Skin epidermis (tissue), 12 donors: ENCODE results near the gene AVPR1A.
A peak's percentile ranks its signal among the peaks of the same experiment; 100 is the strongest.
"Not testable (repeated sequence)": the region's sequence is repeated elsewhere in the genome, so short reads cannot be mapped to it uniquely, and the experiment has no call there.

ENCODE experiments used
- H3K27ac ChIP-seq, 21 experiments: fragments of 200-600 bp; sonication (generic) in 11 of 21; one replicate each; pipeline ENCODE4 v1.5.0; 2020; ENCODE audit warnings: mild to moderate bottlenecking in 3 of 21, inconsistent platforms in 2 of 21, moderate library complexity in 2 of 21
- H3K4me3 ChIP-seq, 7 experiments: fragments of 200-600 bp; sonication (generic) in 2 of 7; one replicate each; pipeline ENCODE4 v1.5.0; 2020; ENCODE audit warnings: inconsistent platforms in 2 of 7, mild to moderate bottlenecking in 2 of 7, moderate library complexity in 1 of 7

The AVPR1A gene

DNA sequence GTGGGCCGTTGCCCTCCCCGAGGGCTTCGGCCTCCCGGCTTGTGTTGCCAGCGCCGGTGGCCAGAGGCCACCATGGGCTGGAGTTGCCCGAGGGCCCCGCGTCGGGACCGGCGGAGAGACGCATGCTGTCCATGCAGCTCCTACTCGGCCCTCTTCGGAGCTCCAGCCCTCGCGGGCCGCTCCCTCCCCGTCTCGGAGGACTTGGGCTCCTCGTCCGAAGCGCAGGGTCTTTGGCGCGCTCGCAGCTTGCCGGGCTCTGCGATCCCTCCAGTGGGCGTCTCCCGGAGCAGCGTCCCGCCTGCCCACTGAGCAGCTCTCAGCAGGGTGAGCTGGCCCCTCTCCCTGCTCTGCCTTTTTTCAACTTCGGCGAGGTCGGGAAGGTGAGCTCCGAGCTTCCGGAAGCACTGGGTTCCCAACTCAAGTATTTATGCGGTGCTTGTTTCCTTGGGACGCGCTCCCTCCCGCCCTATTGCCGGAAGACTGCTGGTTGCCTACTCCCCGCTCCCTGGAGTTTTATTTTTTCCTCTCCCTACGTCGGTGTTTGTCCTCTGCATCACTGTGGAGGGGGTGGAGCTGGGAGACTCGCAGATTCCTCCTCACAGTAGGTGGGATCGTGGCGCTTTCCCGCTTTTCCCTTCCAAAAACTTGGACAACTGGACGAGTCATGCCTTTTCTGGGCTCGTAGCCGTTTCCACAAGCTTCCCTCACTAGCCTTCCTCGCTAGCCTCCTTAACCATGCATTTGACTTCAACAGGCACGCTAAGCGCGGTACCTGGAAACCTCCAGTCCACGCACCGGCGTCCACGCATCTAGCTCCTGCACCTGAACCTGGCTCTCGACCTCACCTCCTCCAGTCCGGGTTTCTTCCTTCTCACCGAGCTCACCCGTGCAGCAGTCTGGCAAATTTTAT lies at the start of gene AVPR1A:
Gene AVPR1A (minus strand): TSS at position 489 of the 910 bp plus-strand sequence. CDS start 365 bp downstream, at position 124.
- Histone ChIP-seq H3K4me3 (peak within 1 kb of the TSS; percentile 8 to 36 (median 20)), H3K27ac (peak within 1 kb of the TSS in 5 of 21 experiments; percentile 2 to 62 (median 29))

DNA sequence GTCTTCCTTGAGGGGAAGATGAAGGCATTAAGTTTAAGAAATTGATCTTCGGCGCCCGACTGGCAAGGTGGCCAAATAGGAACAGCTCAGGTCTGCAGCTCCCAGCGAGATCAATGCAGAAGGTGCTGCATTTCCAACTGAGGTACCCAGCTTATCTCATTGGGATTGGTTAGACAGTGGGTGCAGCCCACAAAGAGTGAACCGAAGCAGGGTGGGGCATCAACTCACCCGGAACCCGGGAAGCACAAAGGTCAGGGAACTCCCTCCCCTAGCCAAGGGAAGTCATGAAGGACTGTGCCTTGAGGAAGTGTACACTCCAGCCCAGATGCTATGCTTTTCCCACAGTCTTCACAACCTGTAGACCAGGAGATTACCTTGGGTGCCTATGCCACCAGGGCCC lies 45.2 kb upstream of the AVPR1A start:
- no peak overlapping the region for H3K4me3 ChIP-seq
- no peak overlapping the region for H3K27ac ChIP-seq

DNA sequence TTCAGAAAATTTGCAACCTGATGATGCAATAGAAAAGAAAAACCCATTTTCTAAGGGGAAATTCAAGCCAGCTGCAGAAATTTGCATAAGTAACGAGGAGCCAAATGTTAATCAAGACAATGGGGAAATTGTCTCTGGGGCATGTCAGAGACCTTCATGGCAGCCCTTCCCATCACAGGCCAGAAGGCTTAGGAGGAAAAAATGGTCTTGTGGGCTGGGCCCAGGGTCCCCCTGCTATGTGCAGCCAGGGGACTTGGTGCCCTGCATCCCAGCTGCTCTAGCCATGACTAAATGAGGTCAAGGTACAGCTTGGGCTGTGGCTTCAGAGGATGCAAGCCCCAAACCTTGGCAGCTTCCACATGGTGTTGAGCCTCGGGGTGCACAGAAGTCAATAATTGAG lies 28.2 kb upstream of the AVPR1A start:
- Histone ChIP-seq H3K27ac (no peak overlapping the region), H3K4me3 (no peak overlapping the region)

DNA sequence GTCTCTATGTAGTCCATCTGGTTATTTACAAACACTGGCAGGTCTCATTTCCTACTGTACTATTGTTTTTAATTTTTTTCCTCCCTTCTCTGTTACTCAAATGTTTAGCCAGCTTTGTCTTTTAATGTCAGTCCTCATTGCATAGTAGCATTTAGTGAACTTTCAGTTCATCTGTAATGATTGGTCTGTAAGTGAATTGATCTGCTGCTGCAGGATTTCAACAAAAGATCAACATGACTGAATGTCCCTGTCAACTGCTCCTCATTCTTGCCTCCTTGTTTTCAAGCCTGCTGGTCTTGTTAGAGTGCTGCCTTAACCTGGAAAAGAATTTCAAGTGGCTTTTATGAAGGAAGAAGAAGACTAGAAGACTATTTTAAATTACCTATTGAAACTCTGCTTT lies 19.3 kb upstream of the AVPR1A start:
- H3K27ac ChIP-seq: no peak overlapping the region
- no peak overlapping the region for H3K4me3 ChIP-seq

DNA sequence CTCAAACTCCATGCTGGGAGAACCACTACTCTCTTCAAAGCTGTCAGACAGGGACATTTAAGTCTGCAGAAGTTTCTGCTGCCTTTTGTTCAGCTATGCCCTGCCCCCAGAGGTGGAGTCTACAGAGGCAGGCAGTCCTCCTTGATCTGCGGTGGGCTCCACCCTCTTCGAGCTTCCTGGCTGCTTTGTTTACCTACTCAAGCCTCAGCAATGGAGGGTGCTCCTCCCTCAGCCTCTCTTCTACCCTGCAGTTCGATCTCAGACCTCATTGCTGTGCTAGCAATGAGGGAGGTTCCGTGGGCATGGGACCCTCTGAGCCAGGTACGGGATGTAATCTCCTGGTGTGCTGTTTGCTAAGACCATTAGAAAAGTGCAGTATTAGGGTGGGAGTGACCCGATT lies 16.7 kb upstream of the AVPR1A start:
- H3K4me3 ChIP-seq, H3K27ac ChIP-seq: not testable (repeated sequence)

DNA sequence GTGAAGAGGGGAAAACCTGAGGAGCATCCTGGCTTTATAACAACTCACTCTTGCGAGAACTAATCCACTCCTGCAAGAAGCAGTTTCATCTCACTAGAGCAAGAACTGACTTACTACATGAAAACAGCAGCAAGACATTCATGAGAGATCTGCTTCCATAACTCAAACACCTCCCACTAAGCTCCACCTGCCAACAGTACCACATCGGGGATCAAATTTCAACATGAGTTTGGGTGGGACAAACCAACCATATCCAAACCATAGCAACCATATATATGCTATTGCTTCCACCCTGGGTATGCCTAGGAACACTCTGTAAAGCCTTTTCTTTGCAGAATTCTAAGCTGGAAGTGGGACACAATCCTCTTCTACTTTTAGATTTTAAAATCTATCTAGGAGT lies 13.9 kb upstream of the AVPR1A start:
- Histone ChIP-seq H3K4me3 (no peak overlapping the region), H3K27ac (no peak overlapping the region)

DNA sequence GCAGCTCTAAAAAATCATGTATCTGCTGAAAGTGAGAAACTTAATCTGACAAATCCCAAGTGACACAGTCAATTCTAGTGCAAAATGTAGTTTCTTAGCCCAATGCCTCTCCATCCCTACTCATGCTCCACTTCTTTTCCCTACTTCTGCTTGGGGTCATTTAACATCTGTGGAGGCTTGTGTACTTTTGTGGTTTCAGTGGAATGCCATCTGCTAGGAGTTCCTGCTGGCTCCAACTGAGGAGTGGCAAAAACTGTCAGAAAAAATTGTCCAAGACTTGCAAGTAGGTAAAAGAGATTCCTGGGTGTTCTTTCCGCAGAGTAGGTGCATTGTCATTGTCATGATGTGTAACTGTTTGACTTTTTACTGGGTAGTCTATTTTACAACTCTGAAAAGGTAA lies 12.5 kb upstream of the AVPR1A start:
- H3K4me3 ChIP-seq: no peak overlapping the region
- H3K27ac ChIP-seq: no peak overlapping the region

DNA sequence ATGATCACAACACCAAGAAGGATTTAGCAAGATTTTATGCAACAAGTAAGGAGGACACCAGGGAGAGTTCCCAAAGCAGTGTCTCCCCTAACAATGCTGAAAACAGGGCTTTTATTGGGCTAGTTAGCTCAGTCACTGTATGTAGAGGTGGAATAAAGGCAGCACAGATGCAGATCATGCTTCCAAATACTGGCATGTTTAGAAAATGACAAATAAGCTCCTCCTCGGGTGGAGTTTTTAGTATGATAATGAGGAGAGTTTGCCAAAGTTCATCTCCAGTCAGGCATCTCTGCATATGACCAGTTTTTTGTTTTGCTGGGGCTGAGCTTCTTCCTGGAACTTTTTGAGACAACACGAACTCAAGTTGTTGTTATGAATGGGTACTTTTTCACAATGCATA lies 4.4 kb upstream of the AVPR1A start:
- Histone ChIP-seq H3K4me3 (no peak overlapping the region), H3K27ac (no peak overlapping the region)

DNA sequence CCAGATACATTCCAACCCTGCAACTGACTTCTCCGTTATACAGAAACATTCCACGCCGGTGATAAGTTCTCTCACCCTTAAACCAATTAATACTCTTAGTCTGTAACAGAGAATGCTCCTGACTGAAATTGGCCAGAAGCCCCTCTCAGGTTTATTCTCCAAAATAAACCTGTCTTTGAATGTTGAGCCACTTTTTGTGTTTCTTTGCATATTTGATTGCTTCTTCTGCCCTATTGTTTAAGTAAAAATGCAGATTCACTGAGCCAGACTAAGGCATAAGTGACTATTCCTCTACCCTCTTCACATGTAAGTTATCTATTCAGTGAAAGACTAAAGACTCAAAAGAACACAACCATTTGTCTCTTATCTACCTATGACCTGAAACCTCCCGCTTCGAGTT lies 3.6 kb upstream of the AVPR1A start:
- H3K27ac ChIP-seq: no peak overlapping the region

DNA sequence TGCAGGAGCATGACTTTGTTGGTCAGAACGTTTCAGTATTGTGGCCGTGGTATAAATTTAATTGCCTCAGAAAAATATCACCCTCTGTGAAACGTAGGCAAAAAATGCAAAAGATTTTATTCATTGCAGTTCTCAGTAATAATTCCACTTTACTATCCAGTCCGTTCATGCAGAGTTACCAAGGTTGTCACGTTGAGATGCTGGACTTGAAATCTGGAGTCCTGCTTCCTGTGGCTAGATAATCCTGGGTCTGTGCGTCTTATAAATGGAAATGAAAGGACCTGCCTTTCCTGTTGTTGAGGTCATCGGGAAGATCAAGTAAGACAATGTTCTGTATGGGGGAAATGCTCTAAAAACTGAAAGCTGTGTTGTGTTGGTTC lies 1.3 kb upstream of the AVPR1A start:
- Histone ChIP-seq H3K27ac (no peak overlapping the region), H3K4me3 (no peak overlapping the region)

More for the DNA sequence above, 3.6 kb upstream of the AVPR1A start:
- H3K4me3 ChIP-seq: no peak overlapping the region

DNA sequence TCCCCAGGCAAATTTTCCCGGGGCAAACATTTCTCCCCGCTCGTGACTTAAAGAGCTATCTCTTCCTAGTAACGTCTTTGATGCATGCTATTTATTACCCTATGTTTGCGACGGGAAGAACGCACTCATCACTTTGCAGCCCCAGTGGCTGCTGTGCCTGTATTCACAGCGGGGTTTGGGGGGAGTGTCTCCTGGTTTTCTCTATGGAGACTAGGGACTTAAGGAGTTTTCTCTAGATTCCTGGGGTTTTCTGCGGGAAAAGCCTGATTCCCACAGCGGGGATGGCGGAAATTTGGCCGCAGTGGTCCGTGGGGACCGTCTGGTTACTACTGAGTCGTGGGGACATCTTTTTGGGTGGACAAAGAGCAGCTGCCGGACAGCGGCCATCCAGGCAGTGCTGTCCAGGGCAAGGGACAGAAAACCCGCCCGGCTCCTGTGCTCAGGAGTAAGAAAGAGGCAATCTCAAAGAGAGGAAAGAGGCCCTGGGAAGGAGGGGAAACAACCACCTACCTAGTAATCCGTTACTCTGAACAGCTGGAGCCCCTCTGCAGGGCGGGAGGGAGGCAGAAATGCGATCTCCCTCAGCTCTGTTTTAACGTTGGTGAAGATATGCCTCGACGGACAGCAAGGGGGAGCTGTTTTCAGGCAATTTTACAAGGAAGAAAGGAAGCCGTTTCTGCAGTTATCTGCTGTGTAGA lies 771 bp upstream of the AVPR1A start:
- Histone ChIP-seq H3K4me3 (peak overlapping the region in 5 of 7 experiments; percentile 3 to 36 (median 29)), H3K27ac (peak overlapping the region in 1 of 21 experiments; percentile 29)

DNA sequence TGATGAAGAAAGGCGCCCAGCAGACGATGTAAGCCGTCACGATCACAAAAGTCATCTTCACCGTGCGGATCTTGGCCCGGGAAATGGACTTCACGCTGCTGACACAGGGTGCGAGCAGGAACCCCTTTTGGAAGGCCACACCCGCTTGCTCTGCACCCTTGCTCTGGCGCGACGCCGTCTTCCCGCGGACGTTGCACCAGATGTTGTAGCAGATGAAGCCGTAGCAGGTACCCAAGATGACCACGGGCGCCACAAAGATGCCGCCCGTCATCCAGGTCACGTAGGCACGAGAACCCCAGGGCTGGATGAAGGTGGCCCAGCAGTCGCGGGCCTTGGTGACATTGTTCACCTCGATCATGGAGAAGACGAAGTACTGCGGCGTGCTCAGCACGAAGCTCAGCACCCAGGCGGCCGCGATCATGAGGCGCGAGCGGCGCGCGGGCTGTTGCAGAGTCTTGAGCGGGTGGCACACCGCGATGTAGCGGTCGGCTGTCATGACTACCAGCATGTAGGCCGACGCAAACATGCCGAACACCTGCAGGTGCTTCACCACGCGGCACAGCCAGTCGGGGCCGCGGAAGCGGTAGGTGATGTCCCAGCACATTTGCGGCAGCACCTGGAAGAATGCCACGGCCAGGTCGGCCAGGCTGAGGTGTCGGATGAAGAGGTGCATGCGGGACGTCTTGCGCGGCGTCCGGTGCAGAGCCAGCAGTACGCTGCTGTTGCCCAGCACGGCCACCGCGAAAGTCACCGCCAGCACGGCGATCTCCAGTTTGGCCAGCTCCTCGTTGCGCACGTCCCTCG lies 890 bp downstream of the AVPR1A start:
- Histone ChIP-seq H3K4me3 (peak overlapping the region; percentile 8 to 36 (median 20)), H3K27ac (peak overlapping the region in 5 of 21 experiments; percentile 2 to 62 (median 7))

DNA sequence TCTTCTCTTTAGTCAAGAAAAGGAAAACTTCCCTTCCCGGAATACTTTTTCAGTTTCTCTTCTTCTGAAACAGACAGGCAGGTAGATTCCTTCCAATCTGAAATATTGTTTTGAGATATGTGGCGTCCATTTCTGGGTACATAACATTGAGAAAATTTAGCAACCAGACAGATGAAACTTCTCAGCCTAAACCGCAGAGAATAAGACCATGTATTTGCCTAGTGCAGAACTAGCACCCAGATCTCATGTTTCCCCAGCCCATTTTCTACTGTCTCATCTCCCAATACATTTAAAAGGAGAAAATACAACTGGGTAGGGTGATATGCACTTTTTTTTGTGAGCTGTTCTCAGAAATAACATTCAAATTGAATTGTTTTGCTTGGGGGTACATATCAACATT lies 6.4 kb downstream of the AVPR1A start:
- no peak overlapping the region for H3K4me3 ChIP-seq
- no peak overlapping the region for H3K27ac ChIP-seq

DNA sequence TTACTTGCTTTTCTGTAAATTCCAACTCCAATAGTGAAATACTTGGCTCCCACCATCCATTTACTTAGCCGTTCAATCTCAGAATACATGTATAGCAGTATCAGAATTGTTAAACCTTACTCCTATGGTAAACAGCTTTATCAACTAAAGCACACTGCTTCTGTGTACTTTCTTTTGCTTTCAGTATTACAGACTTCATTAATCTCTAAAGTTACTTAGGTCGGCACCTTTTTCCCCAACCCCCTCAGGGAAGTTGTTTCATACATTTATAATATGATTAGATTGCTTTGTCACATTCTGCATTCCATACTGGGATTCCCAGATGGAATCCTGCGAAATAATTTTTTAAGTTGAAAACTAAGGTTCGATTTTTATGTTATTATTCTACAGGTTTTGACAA lies 12.5 kb downstream of the AVPR1A start:
- H3K27ac ChIP-seq: no peak overlapping the region
- no peak overlapping the region for H3K4me3 ChIP-seq

DNA sequence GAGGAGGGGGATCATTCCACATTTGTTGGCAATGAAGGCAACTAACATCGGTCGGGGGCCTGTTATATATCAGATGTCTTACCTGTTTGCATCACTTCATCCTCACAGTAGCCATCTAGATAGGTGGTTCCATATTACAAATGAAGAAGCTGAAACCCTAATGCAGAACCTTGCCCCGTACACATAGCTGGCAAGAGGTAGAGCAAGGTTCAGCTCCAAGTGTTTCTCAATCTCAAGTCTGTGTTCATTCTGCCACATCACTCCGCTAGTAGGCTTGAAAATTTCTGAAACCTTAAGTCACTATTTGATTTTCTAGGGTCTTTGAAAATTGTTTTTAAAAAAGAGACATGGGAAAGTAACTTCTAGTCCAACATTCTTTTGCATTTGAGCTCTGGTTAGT lies 17.0 kb downstream of the AVPR1A start:
- H3K4me3 ChIP-seq: no peak overlapping the region
- H3K27ac ChIP-seq: no peak overlapping the region

DNA sequence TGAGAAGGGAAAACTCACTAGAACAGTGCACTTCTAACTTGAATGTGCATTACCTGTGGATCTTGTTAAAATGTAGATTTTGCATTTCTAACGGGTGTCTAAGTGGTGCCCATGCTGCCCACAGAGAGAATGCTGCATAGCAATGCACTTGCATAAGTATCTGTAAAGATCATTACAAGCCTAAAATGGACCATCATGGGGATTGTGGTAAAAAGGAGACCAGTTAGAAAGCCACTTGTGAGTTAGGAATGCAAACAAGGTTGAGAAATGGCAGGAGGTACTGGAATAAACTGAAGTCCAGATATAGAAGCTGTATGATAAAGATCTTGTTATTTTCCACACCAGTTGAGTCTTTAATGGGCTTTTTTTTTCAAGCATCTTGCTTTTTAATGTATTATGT lies 18.8 kb downstream of the AVPR1A start:
- no peak overlapping the region for H3K4me3 ChIP-seq
- H3K27ac ChIP-seq: no peak overlapping the region

DNA sequence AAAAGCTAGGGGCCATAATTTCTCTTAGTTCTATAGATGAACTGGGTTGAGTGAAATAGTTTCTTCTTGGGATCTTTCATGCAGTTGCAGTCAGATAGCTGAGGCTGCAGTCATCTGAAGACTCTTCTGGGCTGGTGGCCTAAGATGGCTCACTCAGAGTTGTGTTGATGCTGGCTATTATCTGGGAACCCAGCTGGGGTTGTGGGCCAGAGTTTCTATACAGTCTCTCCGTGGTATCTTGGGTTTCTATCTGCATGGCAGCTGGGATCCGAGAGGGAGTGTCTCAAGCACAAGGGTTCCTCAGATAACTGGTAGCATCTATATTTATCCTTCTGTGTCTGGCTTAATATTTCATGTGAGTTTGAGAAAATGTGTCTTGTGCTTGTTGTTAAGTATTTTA lies 21.1 kb downstream of the AVPR1A start:
- no peak overlapping the region for H3K27ac ChIP-seq
- no peak overlapping the region for H3K4me3 ChIP-seq

DNA sequence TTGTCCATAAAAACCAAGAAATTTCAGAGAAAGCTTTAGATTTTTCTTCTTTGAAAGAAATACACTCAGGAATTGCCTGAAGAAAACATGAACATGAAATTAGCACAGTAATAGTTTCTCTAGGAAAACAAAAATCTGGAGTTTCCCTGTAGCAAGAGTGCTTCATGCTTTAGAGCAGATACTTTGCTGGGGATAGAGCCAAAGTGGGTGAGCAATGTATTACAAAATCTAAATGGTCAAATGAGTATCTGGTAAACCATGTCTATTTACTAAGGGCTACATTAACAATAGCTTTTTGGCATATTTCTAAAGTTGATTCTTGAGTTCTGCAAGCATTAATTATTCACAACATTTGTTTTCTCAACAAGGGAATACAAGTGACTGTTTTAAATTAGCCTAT lies 26.2 kb downstream of the AVPR1A start:
- no peak overlapping the region for H3K4me3 ChIP-seq

DNA sequence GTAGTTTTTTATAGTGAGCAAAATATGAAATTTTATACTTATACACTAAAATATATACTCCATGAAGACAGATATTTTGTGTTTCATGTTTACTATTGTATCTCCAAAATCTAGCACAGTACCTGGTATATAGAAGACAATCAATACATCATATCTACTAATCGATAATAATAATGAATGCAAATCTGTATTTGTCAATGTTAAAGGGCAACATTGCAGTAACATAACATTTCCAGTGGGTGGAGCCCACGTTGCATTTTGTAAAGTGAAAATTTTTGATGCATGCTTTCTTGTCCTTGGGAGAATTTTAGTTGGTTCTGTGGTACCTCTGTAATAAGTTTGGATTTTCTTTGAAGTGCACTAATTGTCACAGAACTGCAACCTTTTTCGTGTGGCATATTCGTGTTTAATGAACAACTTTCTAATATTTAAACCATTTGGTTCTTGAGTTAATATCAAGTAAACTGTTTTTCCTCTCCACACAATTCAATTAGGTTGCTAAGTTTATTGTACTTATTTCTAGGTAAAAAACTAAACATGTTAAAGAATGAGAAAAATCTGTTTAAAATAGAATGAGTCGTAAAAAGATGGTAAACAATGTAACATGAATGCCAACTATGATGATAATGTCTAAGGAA lies 47.4 kb downstream of the AVPR1A start:
- Histone ChIP-seq H3K27ac (no peak overlapping the region), H3K4me3 (no peak overlapping the region)

More for the DNA sequence above, 26.2 kb downstream of the AVPR1A start:
- no peak overlapping the region for H3K27ac ChIP-seq

DNA sequence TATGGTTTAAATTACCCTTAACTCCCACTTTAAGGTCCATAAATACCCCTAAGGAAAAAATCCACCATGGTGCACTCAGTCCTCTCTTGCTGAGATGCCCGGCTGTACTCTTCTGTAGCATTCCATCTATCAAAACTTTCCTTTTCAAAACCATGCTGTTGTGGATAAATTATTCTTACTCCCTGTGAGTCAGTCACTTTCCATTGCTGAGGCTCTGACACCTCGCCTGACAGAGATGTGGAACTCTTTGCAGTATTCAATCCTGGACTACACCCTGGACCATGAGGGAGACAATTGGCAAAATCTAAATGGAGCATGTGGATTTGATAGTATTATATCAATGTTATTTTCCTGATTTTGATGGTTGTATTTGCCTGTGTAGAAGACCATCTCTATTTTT lies 49.1 kb downstream of the AVPR1A start:
- Histone ChIP-seq H3K27ac (no peak overlapping the region), H3K4me3 (no peak overlapping the region)
